CD4-positive, alpha-beta T cell treated with Interferon gamma for 1 hour (primary cell): ENCODE measurements around the gene ARVCF.
A peak's percentile ranks its signal among the peaks of the same experiment; 100 is the strongest.

ENCODE experiments used
- DNase-seq: peaks from one replicate; pipeline ENCODE4 v3.0.0-alpha.2; 2020

Gene ARVCF

GRCh38 chr22:20016734-20017621, at the start of gene ARVCF:
ARVCF (minus strand) TSS chr22:20016823; CDS start chr22:19990794, 26,029 bp downstream.
- peak; percentile 88 for DNase-seq

GRCh38 chr22:20065896-20066616, 49.4 kb upstream of the ARVCF start:
- DNase-seq: no peak

- DNase-seq: no peak
Measured at GRCh38 chr22:20064545-20065262, 48.1 kb upstream of the ARVCF start.

DNA sequence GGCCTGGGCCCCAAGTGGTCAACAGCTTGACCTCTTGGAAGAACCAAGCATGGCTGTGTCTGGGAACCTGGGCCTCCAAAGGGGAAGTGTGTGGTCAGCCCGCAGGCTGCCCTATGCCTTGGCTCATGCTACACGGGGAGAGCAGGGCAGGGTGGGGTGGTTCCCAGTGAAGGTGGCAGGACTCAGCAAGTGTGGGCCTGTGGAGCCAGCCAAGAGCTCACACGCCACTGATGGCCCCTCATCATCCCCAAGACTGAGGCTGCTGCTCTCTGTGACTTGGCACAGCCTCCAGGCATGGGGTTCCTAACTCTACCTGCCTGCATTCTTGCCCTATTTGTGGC, 47.5 kb upstream of the ARVCF start:
- no peak for DNase-seq

DNA sequence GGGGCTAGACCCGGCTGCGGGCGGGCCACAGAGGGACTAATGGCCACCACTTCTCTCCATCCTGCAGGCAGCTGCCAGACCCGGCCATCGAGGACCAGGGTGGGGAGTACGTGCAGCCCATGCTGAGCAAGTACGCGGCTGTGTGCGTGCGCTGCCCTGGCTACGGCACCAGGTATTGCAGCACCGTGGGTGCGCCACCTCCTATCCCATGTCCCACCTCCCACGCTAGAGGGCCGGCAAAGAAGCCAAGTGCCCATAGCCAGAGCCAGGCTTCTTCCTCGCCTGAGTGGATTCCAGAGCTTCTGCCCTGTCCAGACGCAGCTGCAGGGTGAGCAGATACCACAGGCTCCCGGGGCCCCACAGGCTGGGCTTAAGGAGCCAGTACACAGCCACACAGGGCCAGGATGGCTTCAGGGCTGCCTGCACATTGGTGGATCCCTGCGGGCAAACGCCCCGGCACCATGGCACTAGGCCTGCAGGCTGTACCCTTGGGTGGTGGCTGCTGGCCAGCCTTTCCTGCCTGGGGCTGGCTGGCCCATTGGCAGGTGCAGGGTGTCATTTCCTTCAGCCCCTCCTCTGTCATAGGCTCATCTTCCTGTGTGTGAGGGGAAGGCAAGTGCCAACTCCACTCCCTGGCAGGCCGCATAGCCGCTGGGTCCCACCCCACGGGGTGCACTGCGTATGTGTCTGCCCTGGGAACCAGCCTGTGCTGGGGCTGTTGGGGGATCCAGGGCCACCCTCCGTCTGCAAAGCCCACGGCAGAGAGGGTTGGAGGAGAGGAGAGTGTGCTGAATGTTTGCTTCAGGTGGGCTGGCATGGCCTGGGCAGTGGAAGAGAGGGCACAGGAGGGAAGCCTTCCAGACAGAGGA, 46.9 kb upstream of the ARVCF start:
- DNase-seq: no peak

- no peak for DNase-seq
Measured at GRCh38 chr22:20062766-20063083, 46.1 kb upstream of the ARVCF start.

- DNase-seq: no peak
Measured at GRCh38 chr22:20062043-20062765, 45.6 kb upstream of the ARVCF start.

GRCh38 chr22:20061481-20061861, 44.8 kb upstream of the ARVCF start:
- no peak for DNase-seq

- no peak for DNase-seq
Measured at GRCh38 chr22:20060700-20061480, 44.3 kb upstream of the ARVCF start.

DNA sequence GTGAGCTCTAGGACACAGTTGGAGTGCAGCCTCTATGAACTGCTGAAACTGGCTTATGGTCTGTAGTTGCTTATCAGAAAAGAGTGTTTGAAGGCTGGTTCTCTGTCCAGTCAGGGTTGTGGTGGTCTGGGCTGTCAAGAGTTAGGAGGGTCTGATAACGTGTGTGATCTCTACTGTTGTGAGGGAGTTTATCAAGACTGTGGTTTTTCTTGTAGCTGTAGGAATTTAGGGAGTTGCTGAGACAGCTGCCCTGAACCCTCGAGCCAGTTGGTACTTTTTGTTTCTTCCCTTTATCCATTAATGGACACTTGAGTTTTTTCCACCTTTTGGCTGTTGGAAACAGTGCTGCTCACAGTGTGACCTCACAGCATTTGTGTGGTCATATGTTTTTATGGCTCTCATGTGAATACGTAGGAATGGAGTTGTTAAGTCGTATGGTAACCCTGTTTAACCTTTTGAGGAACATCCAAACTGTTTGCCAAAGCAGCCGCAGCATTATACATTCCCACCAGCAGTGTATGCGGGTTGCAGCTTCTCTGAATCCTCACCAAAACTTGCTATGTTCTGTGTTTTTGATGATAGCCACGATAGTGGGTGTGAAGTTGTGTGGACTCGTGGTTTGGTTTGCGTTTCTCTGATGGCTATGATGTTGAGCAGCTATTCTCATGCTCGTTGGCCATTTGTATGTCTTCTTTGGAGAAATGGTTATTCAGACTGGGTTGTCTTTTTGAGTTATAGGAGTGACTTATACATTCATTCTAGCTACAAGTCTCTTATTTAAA, 42.6 kb upstream of the ARVCF start:
- no peak for DNase-seq

GRCh38 chr22:20057596-20058268, 41.1 kb upstream of the ARVCF start:
- no peak for DNase-seq

GRCh38 chr22:20056696-20057386, 40.2 kb upstream of the ARVCF start:
- DNase-seq: no peak

DNA sequence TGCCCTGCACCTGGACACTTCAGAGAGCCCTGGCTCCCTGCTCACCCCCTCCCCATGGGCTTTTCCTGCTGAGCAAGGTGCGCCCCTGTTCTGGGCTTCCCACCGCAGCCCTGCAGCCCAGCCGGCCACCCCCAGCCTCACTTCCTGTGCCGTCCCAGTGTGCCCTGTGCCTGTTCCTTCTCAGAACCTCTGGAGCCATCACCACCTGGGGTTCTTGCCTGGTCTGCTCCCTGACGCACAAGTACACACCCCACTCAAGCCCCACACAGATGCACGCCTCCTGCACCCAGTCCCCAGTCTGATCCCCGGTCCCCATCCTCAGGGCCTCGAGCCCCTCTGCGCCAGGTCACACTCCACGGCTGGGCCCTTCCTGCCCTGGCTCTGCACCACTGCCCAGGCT, 39.5 kb upstream of the ARVCF start:
- DNase-seq: no peak

- DNase-seq: no peak
Measured at GRCh38 chr22:20055654-20056053, 39.0 kb upstream of the ARVCF start.

DNA sequence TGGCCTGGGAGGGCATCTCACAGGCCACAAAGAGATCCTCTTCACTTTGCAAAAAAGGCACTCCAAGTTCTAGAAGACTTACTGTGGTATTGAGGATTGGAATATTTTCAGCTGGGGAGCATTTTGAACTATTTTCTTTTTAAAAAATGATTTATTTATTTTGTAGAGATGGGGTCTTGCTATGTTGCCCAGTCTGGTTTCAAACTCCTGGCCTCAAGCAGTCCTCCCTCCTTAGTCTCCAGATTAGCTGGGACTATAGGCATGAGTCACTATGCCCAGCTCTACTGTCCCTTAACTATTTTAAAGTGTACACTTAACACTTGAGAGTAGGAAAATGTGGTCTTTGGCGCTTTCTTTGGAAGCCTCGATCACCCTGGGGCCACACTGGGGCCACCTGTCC, 38.5 kb upstream of the ARVCF start:
- DNase-seq: no peak

- DNase-seq: no peak
Measured at GRCh38 chr22:20054485-20054884, 37.9 kb upstream of the ARVCF start.

- no peak for DNase-seq
Measured at GRCh38 chr22:20054034-20054427, 37.4 kb upstream of the ARVCF start.

GRCh38 chr22:20053407-20054033, 36.9 kb upstream of the ARVCF start:
- no peak for DNase-seq
